GM10847 (cell line): ENCODE results near the gene C11orf87.

Experiments used
- POLR2A ChIP-seq: IDR thresholded peaks from 2 replicates; pipeline ENCODE4 v1.6.1; 2011; ENCODE audit not compliant: insufficient read length; ENCODE audit errors: extremely low read depth

C11orf87 gene

GRCh38 chr11:109425554-109425953, 3.6 kb downstream of the C11orf87 start:
- TF ChIP-seq POLR2A, result no peak

DNA sequence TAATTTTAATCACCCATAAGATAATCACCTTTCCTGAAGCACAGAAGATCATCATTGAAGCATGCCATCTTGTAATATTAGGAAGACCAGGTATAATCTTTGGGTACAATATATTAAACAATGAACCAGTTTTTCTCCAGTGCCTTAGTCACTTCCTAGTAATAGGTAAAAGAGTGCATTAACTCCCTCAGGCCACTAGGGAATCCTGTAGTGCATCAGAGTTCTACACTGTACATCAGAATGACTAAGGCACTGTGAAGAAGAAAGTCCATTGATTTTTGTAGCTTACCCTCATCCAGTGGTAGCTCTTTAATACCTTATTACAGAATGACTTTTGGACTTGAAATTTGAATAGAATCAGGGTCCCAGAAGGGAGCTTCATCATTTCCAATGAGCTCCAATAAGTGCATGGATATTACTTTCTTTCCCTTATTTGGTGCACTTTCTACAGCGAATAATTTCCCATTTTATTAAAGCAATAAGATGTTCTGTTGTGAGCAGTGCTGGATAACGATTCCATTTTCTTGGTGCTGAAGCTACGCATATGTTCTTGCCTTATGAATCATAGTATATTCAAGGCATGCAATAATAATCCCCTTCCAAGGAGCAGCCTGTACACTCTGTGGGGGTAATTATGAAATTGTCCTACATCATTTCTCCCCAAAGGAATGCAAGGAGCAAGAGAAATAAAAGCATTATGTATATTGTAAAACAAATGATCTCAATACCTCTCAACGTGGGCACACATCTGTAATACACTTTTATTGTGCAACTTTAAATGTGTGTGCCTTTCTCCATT, 4.7 kb downstream of the C11orf87 start:
- TF ChIP-seq POLR2A, result no peak

DNA sequence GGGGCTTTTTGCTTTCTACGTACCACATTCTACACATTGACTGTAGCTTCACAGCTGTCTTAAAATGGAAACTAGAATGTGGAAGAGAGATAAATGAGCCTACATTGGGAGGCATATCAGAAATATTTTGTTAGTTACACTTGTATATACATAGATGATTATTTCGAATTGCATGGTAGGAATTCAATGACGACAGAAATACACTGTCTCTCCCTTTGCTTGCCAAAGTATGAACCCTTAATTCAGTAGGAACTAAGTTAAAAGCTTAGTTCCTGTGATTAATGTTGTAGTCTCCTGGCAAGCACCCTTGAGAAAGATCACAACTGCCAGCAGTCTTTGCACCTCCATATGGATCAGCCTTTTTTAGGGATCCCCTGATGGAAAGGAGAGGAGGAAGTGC, 10.1 kb downstream of the C11orf87 start:
- no peak for TF ChIP-seq POLR2A

DNA sequence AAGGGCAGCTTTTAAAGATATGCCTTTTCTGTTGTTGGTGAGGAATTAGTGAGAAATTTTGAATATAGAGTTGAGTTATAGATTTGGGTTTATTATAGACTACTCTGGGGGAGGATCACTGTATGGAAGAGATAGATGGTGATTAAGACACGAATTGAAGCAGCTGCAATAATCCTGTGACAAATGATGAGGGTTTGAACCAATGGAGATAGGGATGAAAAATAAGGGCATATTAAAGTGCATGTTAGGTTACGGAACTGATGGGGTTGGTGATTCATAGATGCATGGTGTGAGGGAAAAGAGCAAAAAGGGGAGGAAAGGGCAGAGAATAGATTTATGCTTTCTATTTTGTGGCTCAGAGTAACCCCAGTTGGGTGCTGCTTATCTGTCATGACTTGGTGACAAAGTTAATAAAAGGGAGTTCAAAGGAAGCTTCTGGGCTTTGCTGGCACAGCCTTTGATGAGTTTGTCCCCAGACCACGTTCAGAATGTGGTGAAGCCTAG, 11.8 kb downstream of the C11orf87 start:
- no peak for TF ChIP-seq POLR2A

GRCh38 chr11:109435121-109435742, 13.2 kb downstream of the C11orf87 start:
- no peak for TF ChIP-seq POLR2A

GRCh38 chr11:109439684-109440083, 17.7 kb downstream of the C11orf87 start:
- no peak for TF ChIP-seq POLR2A

DNA sequence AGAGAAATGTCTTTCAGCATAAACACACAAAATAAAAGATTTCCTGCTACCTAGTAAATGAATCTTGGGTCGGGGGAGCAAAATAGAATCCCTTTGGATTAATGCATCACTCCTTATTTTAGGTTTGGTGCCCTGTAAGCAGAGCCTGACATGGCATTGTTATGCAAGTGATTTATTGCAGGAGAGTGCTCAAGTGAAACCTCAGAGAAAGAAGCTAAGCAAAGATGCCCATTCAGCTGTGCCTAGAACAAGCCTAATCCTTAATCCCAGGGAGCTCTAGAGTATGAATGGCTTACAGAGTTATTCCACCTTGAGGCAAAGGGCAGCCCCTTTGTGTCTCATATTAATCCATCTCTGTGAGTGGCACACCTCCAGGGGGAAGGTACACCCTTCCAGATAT, 21.1 kb downstream of the C11orf87 start:
- TF ChIP-seq POLR2A, result no peak

GRCh38 chr11:109454857-109455256, 32.9 kb downstream of the C11orf87 start:
- no peak for TF ChIP-seq POLR2A
